Muscle layer of colon (tissue), 2 donors: ENCODE results near the gene LRMDA.

ENCODE experiments used
- H3K27ac ChIP-seq: one replicate; pipeline ENCODE4 v1.7.0; 2013; ENCODE audit warnings: low read depth, mild to moderate bottlenecking, low read length, moderate library complexity
- H3K27me3 ChIP-seq, 2 donors: one replicate each; pipeline ENCODE4 v1.7.0; 2013; ENCODE audit warnings: low read length in 2 of 2, mild to moderate bottlenecking in 2 of 2; ENCODE audit not compliant: insufficient read depth in 2 of 2, control insufficient read depth in 1 of 2
- H3K36me3 ChIP-seq: one replicate; pipeline ENCODE4 v1.7.0; 2013; ENCODE audit warnings: mild to moderate bottlenecking, low read length; ENCODE audit not compliant: insufficient read depth
- H3K4me1 ChIP-seq: one replicate; pipeline ENCODE4 v1.7.0; 2013; ENCODE audit warnings: mild to moderate bottlenecking, low read length; ENCODE audit not compliant: insufficient read depth
- H3K4me3 ChIP-seq, 2 donors: one replicate each; pipeline ENCODE4 v1.7.0; 2013; ENCODE audit warnings: low read length in 2 of 2, low read depth in 1 of 2, mild to moderate bottlenecking in 1 of 2, moderate library complexity in 1 of 2
- H3K9ac ChIP-seq: one replicate; pipeline ENCODE4 v1.7.0; 2013; ENCODE audit warnings: low read length
- H3K9me3 ChIP-seq: one replicate; pipeline ENCODE4 v1.7.0; 2013; ENCODE audit warnings: mild to moderate bottlenecking, low read length
- donor health status: abdominal sarcoma.
- donor health status: Adenocarcinoma of cecum.

The LRMDA gene

DNA sequence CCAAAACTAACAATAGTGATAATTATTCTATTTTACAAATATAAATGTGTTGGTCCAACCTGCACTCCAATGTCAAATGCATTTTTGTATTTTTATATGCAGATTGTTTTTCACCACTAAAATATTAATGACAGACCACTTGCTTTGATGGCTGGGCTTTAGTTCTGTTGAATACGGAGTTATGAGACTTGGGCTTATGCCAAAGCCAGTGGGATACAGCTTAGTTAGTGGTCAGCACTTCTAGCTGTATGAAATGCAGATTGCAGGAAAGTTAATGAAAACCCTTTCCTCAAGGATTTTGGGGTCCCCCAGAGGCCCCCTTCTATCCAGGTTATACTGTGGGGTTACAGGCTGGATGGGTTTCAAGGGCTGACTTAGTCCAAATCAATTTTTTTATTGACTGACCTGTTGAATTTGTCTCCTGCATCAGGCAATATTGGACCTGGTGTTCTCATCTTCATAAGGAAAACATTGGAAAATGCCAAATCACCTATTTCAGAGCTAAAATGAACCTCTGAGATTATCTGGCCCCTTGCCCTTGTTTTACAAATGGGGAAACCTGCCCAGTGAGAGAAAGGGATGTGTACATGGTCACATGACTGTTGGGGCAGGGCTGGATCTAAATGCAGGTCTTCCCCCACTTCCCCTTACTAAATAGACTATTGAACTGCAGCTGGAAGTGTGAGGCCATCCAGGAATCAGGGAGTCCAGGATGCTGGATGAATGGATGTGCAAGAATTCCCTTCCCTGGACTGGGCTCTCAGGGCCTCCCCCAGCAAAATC, 1120.9 kb downstream of the LRMDA start:
- H3K4me1 ChIP-seq = peaks cover 68% of the 10 kb centered on the region
- H3K27me3 ChIP-seq = no peaks in the 10 kb centered on the region
- no peaks in the 10 kb centered on the region for H3K36me3 ChIP-seq
- H3K4me3 ChIP-seq = no peak overlapping the region
- no peak overlapping the region for H3K9ac ChIP-seq
- peak overlapping the region; percentile 36 for H3K27ac ChIP-seq
- H3K9me3 ChIP-seq = no peaks in the 10 kb centered on the region

DNA sequence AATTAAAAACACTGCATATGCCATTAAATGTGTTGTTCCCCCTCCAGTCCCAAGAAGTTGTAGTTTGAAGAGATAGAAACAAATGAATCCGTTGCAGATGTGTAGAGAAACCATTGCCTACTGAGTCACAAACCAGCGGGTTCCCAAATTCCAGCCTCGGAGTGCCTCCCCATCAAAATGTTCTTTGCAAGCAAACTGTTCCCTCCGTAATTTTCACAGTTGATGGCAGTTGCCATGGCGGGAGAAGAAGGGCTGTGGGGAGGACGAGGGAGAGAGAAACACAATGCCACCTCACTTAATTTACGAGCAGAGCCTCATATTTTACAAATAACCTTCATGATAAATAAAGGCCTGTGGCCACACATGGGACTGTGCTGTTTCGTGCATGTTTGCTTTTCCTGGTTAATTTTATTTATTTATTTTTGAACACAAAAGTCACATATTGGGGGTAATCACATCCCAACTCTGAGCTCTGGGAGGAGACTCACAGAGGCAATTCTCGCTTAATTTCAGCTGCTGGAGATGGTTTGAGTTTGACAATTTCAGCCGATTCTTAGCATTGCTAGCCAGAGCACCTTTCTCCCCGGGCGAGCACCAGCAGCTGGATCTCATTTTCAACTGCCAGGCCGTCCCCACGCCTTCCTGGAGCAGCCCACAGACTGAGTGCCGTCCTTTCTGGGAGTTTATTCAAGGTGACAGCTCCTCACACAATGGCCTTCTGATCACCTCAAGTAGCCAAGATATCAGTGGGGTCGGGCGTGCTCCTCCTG, 1122.0 kb downstream of the LRMDA start:
- H3K4me1 ChIP-seq = peaks cover 65% of the 10 kb centered on the region
- H3K27ac ChIP-seq = peak overlapping the region; percentile 35
- H3K9ac ChIP-seq = no peak overlapping the region
- H3K36me3 ChIP-seq = no peaks in the 10 kb centered on the region
- H3K4me3 ChIP-seq = no peak overlapping the region
- no peaks in the 10 kb centered on the region for H3K27me3 ChIP-seq
- no peaks in the 10 kb centered on the region for H3K9me3 ChIP-seq

DNA sequence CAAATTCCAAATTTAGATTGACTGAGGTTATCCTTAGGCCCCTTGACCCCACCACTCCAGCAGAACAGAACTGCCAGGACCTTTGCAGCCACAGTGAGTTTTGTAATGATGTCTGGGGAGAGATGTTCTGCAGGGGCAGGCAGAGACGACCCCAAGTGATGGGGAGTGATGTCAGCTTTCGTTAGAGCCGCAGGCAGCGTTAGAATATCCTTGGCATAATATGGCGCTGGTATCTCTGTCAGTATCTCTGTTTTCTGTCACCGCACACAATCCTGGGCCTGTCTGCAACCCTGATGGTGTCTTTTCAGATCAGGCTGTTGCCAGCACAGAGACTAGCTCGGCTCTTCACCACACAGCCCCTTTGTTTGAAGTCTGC, 1122.6 kb downstream of the LRMDA start:
- Histone ChIP-seq H3K9me3 (no peaks in the 10 kb centered on the region), H3K27ac (peak overlapping the region; percentile 35), H3K9ac (no peak overlapping the region), H3K4me3 (no peak overlapping the region), H3K27me3 (no peaks in the 10 kb centered on the region), H3K36me3 (no peaks in the 10 kb centered on the region), H3K4me1 (peaks cover 65% of the 10 kb centered on the region)

DNA sequence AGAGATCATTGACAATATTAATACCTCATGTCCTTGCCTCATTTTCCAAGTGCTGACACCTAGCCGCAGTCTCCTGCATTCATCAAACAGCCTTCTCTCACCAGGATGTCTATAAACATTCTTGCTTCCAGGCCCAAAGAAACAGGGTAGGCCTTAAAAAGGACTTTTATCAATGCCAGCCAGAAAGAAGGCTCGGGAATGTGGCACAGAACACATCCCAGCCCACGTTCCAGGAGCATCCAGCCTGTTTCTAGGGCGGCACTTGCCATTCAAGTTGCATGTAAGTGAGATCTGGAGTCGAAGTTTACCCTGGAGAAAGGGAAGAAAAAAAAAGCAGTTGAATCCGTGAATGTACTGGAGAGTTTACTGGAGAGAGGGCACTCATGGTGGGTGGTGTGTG, 1123.1 kb downstream of the LRMDA start:
- no peak overlapping the region for H3K9ac ChIP-seq
- H3K27ac ChIP-seq = peak overlapping the region; percentile 35
- no peak overlapping the region for H3K4me3 ChIP-seq
- no peaks in the 10 kb centered on the region for H3K9me3 ChIP-seq
- peaks cover 65% of the 10 kb centered on the region for H3K4me1 ChIP-seq
- no peaks in the 10 kb centered on the region for H3K27me3 ChIP-seq
- H3K36me3 ChIP-seq = no peaks in the 10 kb centered on the region

DNA sequence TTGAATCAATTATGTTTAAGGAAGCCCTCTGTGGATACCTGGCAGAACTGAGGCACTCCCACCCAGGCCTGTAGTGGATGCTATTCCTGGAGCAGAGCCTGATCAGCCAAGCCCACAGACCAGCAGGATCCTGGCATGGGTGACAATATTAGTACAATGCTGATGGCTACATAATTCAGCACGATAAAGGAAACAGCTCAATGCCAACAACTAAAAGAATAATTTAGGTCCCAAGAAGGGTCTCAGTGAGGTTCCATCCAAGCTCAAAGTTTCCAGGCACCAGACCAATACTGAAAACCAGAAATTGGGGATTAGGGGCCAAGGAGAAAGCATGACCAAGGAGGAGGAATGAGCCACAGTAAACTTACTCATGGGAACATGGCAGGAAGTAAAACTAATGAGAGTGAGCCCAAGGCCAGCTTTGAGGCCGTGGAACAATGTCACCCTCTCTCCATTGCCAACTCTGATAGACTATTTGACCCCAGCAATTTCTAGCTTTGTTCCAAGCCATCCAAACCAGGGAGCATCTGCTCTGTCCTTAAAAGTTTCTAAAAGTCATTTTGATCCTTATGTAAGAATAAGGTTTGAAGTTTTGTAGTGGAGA, 1123.7 kb downstream of the LRMDA start:
- Histone ChIP-seq H3K27me3 (no peaks in the 10 kb centered on the region), H3K36me3 (no peaks in the 10 kb centered on the region), H3K4me1 (peaks cover 68% of the 10 kb centered on the region), H3K27ac (peak overlapping the region; percentile 66), H3K9me3 (no peaks in the 10 kb centered on the region), H3K4me3 (no peak overlapping the region), H3K9ac (no peak overlapping the region)

DNA sequence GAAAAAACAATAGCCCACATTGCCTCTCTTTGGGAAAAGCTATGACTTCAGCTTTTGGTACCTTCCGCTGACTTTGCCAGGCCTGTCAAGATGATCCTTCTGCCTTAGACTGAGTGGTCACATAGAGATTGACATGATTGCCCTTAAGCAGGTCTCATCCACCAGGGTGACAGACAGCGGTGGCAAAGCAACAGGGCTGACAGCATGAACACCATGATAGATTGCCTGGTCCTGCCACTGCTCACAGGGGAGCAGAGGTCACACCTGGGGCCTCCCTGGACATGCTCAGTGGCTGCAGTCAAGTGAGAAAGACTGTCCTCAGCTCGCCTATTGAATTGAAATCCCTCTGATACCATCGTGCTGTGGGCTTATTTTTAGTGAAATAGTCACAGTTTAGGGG, 1125.9 kb downstream of the LRMDA start:
- no peak overlapping the region for H3K9ac ChIP-seq
- H3K4me1 ChIP-seq = peaks cover 54% of the 10 kb centered on the region
- H3K9me3 ChIP-seq = no peaks in the 10 kb centered on the region
- no peak overlapping the region for H3K4me3 ChIP-seq
- no peak overlapping the region for H3K27ac ChIP-seq
- no peaks in the 10 kb centered on the region for H3K27me3 ChIP-seq
- no peaks in the 10 kb centered on the region for H3K36me3 ChIP-seq

DNA sequence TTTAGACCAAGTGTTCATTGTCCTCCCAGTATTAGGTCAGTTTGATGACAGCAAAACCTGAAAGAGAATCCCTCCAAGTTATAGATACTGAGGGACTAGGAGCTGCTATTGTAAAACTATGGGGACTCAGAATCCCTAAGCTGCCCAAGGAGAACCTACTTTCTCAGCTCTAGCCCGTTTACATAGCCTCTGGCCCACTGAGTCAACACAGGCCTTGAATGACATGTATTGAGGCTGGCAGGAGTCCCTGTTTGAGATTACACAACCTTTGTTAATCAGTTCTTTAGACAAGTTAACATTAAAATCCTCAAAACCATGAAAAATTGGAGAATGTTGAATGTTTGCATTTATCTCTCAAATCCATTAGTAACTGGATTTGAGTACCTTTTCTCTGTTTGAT, 1127.2 kb downstream of the LRMDA start:
- Histone ChIP-seq H3K9ac (no peak overlapping the region), H3K9me3 (no peaks in the 10 kb centered on the region), H3K27ac (no peak overlapping the region), H3K4me1 (peaks cover 50% of the 10 kb centered on the region), H3K36me3 (no peaks in the 10 kb centered on the region), H3K27me3 (no peaks in the 10 kb centered on the region), H3K4me3 (no peak overlapping the region)

DNA sequence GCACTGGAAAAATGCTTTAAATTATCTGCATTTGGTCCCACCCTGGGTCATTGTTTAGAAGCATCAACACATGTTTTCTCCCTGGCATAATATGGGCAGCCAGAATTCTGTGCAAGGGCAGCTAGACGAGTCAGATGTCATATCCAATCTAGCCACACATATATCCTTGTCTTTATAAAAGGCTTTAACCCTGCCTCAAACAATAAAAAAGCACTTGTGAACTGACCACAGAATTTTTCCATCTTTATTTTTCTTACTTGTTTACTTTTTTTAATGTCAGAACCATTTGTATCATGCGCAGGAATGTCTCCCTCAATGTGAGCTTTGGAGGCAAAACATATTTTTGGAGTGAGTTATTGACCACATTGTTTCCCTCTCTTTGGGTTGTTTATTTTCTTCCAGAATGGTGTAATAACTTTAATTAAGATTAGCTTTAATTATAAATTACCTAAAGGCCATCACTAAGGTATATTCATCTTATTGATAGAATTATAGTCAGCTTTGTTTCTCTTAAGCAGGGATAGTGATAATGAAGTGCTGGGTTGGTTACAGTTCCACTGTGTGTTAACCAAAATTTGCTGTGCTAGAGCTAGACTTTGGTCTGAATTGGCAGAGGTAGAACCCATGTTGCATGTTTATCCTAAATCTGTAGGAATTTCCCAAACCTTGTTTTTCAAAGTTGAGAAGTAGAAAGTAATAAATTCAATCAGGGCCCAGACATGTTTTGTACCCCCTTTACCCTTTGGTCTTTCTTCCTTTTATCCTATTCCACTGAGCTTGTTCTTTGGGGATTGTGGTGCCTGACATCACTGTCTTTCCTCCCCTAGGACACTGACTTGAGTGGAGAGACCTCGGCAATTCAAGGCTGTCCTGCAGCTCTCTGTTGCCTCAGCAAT, 1127.8 kb downstream of the LRMDA start:
- Histone ChIP-seq H3K9me3 (no peaks in the 10 kb centered on the region), H3K36me3 (no peaks in the 10 kb centered on the region), H3K27me3 (no peaks in the 10 kb centered on the region), H3K27ac (peak overlapping the region; percentile 50), H3K4me1 (peaks cover 43% of the 10 kb centered on the region), H3K9ac (no peak overlapping the region), H3K4me3 (no peak overlapping the region)

DNA sequence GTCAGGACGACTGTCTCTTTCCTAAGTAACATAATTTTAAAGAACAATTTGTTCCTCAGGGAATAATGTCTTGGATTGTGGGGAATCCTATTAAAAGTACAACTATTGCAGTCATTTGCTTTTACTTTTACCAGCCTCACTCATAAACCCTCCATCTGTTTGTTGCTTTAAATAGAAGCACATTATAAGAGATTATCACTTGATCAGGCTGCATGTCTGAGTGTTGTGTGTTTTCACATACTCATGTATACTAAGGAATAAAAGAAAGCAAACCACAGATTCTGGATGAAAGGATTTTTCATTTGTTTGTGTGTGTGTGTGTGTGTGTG, 1128.4 kb downstream of the LRMDA start:
- peak overlapping the region; percentile 50 for H3K27ac ChIP-seq
- no peaks in the 10 kb centered on the region for H3K27me3 ChIP-seq
- H3K9me3 ChIP-seq = no peaks in the 10 kb centered on the region
- H3K9ac ChIP-seq = no peak overlapping the region
- no peak overlapping the region for H3K4me3 ChIP-seq
- H3K4me1 ChIP-seq = peaks cover 37% of the 10 kb centered on the region
- H3K36me3 ChIP-seq = no peaks in the 10 kb centered on the region

DNA sequence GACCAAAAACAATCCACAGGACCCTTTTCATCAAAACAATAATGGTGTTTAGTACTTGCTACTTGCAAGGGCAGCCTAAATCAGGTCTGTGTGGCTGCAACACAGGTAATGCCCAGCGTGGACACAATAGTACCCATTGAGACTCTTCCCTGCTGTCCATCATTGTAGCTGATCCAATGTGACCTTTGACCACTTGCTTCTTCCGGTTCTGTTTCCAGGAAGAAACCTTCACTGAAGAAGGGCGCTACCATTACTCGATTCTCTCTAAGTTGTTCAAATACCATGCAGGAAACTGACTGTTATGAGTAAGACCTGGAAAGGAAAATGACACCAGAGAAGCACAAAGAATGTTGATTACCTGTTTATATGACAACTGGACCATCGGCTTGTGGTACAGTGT, 1128.9 kb downstream of the LRMDA start:
- Histone ChIP-seq H3K27ac (peak overlapping the region; percentile 57), H3K27me3 (no peaks in the 10 kb centered on the region), H3K9ac (no peak overlapping the region), H3K36me3 (no peaks in the 10 kb centered on the region), H3K4me3 (no peak overlapping the region), H3K9me3 (no peaks in the 10 kb centered on the region), H3K4me1 (peaks cover 32% of the 10 kb centered on the region)

DNA sequence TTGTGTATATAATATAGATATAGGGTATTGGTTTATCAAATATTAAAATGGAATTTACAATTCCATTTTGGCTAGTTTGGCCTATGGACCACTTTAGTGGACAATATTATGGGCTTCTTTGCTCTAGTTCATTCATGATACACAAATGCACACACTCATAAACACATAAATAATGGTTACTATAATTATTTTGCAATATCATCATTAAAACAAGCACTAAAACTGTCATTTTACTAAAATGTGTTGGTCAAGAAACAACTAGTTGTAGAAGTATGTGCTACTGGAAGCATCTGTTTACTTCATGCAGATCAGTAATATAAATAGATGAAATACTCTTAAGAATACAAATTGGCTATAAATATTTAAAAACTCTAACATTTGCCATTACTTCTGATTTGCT, 1131.9 kb downstream of the LRMDA start:
- Histone ChIP-seq H3K9ac (no peak overlapping the region), H3K4me3 (no peak overlapping the region), H3K27me3 (no peaks in the 10 kb centered on the region), H3K4me1 (peaks cover 23% of the 10 kb centered on the region), H3K9me3 (no peaks in the 10 kb centered on the region), H3K36me3 (no peaks in the 10 kb centered on the region), H3K27ac (no peak overlapping the region)
